Loucy (cell line): ENCODE results near the gene B4GALNT3.

ENCODE experiments used
- EZH2phosphoT487 ChIP-seq: fragments of 200-600 bp; IDR thresholded peaks from 2 replicates; pipeline ENCODE4 v1.6.1; 2018; ENCODE audit warnings: antibody characterized with exemption, mild to moderate bottlenecking, moderate library complexity, borderline replicate concordance
- TF ChIP-seq, protein P1 (sequence below): fragments of 200-600 bp; sonication (generic); conservative IDR thresholded peaks from 2 replicates; pipeline ENCODE4 v1.5.1; 2014; ENCODE audit warnings: mild to moderate bottlenecking, antibody characterized with exemption, low read length

DNA sequence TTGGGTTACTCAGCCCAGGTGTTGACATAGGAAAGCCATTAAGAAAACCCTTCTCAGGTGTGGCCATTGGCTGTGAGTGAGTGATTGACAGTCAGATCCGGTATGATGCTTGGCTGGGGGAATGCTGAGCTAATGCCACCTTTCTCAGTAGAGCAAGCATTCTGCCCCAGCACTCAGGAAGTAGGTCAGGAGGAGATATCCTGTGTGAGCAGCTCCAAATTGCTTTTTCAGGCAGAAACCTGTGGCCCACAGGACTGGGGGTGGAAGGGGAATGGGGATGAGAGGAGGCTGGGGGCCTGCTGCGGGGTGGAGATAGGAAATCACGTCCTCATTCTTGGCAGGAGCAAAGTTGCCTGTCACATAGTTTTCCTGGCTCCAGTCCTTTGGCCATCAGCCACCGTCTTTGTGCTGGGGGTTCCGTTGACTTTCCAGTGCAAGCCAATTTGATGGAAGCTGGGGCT, 147.8 kb downstream of the B4GALNT3 start:
- TF ChIP-seq, protein P1, sequence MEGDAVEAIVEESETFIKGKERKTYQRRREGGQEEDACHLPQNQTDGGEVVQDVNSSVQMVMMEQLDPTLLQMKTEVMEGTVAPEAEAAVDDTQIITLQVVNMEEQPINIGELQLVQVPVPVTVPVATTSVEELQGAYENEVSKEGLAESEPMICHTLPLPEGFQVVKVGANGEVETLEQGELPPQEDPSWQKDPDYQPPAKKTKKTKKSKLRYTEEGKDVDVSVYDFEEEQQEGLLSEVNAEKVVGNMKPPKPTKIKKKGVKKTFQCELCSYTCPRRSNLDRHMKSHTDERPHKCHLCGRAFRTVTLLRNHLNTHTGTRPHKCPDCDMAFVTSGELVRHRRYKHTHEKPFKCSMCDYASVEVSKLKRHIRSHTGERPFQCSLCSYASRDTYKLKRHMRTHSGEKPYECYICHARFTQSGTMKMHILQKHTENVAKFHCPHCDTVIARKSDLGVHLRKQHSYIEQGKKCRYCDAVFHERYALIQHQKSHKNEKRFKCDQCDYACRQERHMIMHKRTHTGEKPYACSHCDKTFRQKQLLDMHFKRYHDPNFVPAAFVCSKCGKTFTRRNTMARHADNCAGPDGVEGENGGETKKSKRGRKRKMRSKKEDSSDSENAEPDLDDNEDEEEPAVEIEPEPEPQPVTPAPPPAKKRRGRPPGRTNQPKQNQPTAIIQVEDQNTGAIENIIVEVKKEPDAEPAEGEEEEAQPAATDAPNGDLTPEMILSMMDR, result no peak
- TF ChIP-seq EZH2phosphoT487, result no peak
